ENCODE measurements around the gene ZBTB6. TPM values are rescaled to one million over a fixed set of nuclear protein-coding genes. Genes with fewer than 3 reads are reported as not detected.
"Not testable (repeated sequence)": the region's sequence is repeated elsewhere in the genome, so short reads cannot be mapped to it uniquely, and the experiment has no call there.

Gene ZBTB6
- total RNA-seq, 1 donor from 2014 or later, result 2.0 TPM

DNA sequence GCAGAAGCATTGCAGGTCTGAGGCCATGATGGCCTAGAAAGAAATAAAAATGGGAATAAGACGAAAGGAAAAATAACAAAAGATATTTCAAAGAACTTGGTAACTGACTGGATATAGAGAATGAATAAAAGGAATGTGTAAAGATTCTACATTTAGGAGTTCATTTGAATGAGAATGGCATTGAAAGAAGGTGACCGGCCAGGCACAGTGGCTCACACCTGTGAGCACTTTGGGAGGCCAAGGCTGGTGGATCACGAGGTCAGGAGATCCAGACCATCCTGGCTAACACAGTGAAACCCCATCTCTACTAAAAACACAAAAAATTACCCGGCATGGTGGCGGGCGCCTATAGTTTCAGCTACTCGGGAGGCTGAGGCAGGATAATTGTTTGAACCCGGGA, 9.6 kb upstream of the ZBTB6 start:
- no peak overlapping the region for H3K27ac ChIP-seq
- no peak for DNase-seq (ENCODE audit: low spot score in 2 of 2)
- no peaks in the 10 kb centered on the region for H3K9me3 ChIP-seq
- peaks cover 9 to 17% of the 10 kb centered on the region in 2 donors for H3K36me3 ChIP-seq
- no peak overlapping the region for H3K4me3 ChIP-seq
- TF ChIP-seq, protein P1, sequence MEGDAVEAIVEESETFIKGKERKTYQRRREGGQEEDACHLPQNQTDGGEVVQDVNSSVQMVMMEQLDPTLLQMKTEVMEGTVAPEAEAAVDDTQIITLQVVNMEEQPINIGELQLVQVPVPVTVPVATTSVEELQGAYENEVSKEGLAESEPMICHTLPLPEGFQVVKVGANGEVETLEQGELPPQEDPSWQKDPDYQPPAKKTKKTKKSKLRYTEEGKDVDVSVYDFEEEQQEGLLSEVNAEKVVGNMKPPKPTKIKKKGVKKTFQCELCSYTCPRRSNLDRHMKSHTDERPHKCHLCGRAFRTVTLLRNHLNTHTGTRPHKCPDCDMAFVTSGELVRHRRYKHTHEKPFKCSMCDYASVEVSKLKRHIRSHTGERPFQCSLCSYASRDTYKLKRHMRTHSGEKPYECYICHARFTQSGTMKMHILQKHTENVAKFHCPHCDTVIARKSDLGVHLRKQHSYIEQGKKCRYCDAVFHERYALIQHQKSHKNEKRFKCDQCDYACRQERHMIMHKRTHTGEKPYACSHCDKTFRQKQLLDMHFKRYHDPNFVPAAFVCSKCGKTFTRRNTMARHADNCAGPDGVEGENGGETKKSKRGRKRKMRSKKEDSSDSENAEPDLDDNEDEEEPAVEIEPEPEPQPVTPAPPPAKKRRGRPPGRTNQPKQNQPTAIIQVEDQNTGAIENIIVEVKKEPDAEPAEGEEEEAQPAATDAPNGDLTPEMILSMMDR (IDR thresholded peaks at IDR 0.05), result no peak
- no peaks in the 10 kb centered on the region for H3K4me1 ChIP-seq
- no peaks in the 10 kb centered on the region for H3K27me3 ChIP-seq
- intact Hi-C loops (cut with DNase I), result no loop called here

DNA sequence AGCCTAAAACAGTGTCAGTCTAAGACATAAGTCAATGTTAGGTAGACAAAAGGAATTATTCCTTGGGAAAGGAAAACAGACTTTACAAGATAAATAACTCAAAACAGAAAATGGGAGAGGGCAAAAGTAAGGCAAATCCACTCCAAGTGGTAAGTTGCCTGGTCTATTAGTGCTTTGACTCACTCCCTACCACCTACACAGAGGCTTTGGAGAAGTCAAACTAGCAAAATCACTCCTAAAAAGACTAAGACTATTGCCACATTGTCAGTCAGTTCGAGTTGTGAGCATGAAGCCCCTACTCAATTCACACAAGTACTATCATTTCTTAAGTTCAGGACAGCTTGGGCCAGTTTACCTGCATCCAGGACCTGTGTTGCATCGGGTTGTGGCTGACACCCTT, 5.2 kb upstream of the ZBTB6 start:
- intact Hi-C loops (cut with DNase I), result no loop called here
- Histone ChIP-seq H3K27ac (no peak overlapping the region), H3K9me3 (no peaks in the 10 kb centered on the region), H3K36me3 (peaks cover 9 to 17% of the 10 kb centered on the region in 2 donors), H3K4me1 (no peaks in the 10 kb centered on the region), H3K4me3 (no peak overlapping the region), H3K27me3 (no peaks in the 10 kb centered on the region)
- TF ChIP-seq, protein P1 (IDR thresholded peaks at IDR 0.05), result no peak
- DNase-seq (ENCODE audit: low spot score in 2 of 2), result no peak

DNA sequence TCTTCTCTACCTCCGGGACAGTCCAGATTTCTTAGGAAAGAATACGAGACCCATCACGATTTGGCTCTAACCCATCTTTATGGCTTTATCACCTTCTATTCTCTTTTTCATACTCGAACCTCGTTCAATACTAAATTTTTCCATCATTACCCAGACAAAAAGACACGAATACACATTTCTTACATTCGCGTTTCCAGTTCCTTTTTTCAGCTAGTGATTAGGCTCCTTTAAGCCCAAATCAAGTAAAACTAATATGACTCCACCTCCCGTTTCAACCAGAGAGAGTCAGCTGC, 506 bp downstream of the ZBTB6 start:
- intact Hi-C loops (cut with DNase I), result loop anchor here (2.0 kb wide), 1 partner anchor 18 kb away; the partner anchor contains the start of gene ZBTB26
- Histone ChIP-seq H3K27ac (peak overlapping the region; percentile 85 to 87), H3K4me1 (peaks cover 0 to 3% of the 10 kb centered on the region in 2 donors), H3K4me3 (peak overlapping the region; percentile 84 to 98), H3K27me3 (no peaks in the 10 kb centered on the region), H3K36me3 (peaks cover 8 to 21% of the 10 kb centered on the region in 2 donors), H3K9me3 (no peaks in the 10 kb centered on the region)
- no peak for DNase-seq (ENCODE audit: low spot score in 2 of 2)
- TF ChIP-seq, protein P1 (IDR thresholded peaks at IDR 0.05), result no peak

DNA sequence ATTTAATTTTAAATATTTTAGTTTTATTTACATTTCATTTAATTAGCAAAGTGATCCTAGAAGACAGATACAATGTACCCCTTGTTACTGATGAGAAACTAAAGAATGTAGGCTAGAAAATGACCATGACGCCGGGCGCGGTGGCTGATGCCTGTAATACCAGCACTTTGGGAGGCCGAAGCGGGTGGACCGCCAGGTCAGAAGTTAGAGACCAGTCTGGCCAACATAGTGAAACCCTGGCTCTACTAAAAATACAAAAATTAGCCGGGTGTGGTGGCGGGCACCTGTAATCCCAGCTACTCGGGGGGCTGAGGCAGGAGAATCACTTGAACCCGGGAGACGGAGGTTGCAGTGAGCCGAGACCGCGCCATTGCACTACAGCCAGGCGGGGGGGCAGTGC, 7.0 kb downstream of the ZBTB6 start:
- not testable (repeated sequence) for DNase-seq (ENCODE audit: low spot score in 2 of 2); H3K9me3 ChIP-seq; H3K4me3 ChIP-seq; H3K27me3 ChIP-seq
- Histone ChIP-seq H3K36me3 (peaks cover 5 to 16% of the 10 kb centered on the region in 2 donors), H3K4me1 (peaks cover 0 to 23% of the 10 kb centered on the region in 2 donors), H3K27ac (peak overlapping the region in 1 of 2 donors; percentile 97)
- intact Hi-C loops (cut with DNase I), result loop anchor here (10.0 kb wide), 2 partner anchors 169 to 1369 kb away; no protein-coding TSS in a partner anchor

DNA sequence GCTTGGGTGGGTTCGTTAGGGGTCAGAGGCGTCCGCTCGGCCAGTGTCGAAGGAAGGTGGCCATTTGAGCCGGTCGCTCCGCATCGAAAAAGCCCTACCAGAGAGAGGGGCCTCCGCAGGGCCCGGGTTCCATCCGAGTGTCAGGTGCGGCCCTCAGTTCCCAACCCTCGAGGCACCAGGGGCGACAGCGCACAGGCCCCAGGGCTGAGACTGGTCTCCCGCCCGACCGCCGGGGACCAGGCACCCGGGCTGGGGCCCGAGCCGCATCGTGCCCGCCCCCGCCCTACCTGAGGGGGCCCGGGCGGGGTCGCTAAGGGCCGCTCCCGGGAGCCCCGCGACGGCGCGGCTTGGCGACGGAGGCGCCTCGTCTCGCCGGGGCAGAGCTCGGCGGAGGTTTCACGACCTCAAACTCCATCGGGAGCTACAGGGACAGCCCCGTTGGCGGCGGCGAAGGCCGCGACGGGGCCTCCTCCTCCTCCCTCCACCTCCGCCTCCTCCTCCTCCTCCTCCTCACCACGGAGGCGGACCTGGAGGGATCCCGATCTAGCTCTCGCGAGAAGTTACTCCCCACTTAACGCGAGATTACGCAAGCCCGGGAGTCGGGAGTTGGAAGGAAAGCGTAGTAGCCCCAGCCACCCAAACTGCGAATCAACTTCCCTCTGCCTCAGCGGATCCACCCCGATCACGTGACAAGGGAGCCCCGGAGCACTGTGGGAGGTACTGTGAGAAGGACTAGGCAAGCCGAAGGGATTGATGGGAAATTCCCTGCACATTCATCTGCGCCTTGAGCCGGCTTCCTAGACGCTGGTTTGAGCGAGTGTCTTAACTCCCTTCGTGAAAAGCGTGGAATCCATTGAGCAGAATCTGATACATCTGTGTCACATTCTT, 8.1 kb downstream of the ZBTB6 start, which contains the start of gene RC3H2:
Gene RC3H2 (minus strand): TSS at position 537 of the 888 bp plus-strand sequence. CDS start 7,850 bp downstream, outside the sequence.
- peaks cover 0 to 6% of the 10 kb centered on the region in 2 donors for H3K36me3 ChIP-seq
- peak within 1 kb of the TSS; percentile 97 to 98 for H3K27ac ChIP-seq
- H3K4me1 ChIP-seq, result peaks cover 0 to 26% of the 10 kb centered on the region in 2 donors
- no peaks in the 10 kb centered on the region for H3K27me3 ChIP-seq
- H3K4me3 ChIP-seq, result peak within 1 kb of the TSS; percentile 83 to 96
- peak; percentile 98 to 100 for DNase-seq (ENCODE audit: low spot score in 2 of 2)
- intact Hi-C loops (cut with DNase I), result loop anchor here (1.0 to 10.0 kb wide), 8 partner anchors 8 to 1370 kb away; partner anchors contain the start of genes PDCL, STRBP, ZBTB26 and ZBTB6
- no peaks in the 10 kb centered on the region for H3K9me3 ChIP-seq
- TF ChIP-seq, protein P1 (IDR thresholded peaks at IDR 0.05), result no peak

DNA sequence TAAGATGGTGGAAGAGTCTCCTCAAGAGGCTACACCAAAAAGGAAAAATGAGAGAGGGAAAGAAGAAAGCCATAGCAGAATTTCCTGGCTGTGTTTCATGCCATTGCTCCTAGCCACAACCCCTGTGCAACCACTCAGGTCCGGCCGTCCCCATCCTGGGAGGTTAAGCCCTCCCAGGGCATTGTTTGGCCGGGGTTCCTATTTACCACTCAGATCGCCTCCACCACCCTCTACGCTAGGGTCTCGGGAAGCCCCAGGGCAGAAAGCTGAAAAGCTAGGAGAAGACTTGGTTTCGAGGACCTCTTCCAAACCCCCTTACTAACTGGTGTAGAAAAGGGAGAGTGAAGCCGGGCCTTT, 8.7 kb downstream of the ZBTB6 start:
- H3K4me3 ChIP-seq, result peak overlapping the region; percentile 83 to 96
- H3K36me3 ChIP-seq, result peaks cover 0 to 2% of the 10 kb centered on the region in 2 donors
- DNase-seq (ENCODE audit: low spot score in 2 of 2), result peak in 1 of 2 donors; percentile 67
- H3K27ac ChIP-seq, result peak overlapping the region; percentile 97 to 98
- H3K27me3 ChIP-seq, result no peaks in the 10 kb centered on the region
- TF ChIP-seq, protein P1 (IDR thresholded peaks at IDR 0.05), result no peak
- intact Hi-C loops (cut with DNase I), result loop anchor here (2.0 to 10.0 kb wide), 4 partner anchors 76 to 1370 kb away; partner anchors contain the start of genes PDCL and STRBP
- peaks cover 0 to 26% of the 10 kb centered on the region in 2 donors for H3K4me1 ChIP-seq
- no peaks in the 10 kb centered on the region for H3K9me3 ChIP-seq

Data from ascending aorta (tissue), 2 donors.